CD4-positive, alpha-beta T cell (primary cell): ENCODE data around the gene MPP3. TPM values are rescaled to one million over a fixed set of nuclear protein-coding genes. Genes with fewer than 3 reads are reported as not detected.

Experiments used
- ATAC-seq: fragments of 200-7000 bp; cut with Tn5 transposase; one replicate; pipeline ENCODE4 v1.10.0; 2022; ENCODE audit warnings: mild to moderate bottlenecking; ENCODE audit not compliant: poor library complexity
- CTCF ChIA-PET: fragments of 350-600 bp; sonication (Branson Sonifier 250); formaldehyde crosslinking; loops from one replicate; lab custom pipeline; 2021; ENCODE audit warnings: antibody characterized with exemption, inconsistent platforms; lab: Charles Lee
- POLR2A ChIA-PET: fragments of 350-600 bp; sonication (Branson Sonifier 250); formaldehyde crosslinking; loops from one replicate; lab custom pipeline; 2021; ENCODE audit warnings: antibody characterized with exemption, inconsistent platforms; lab: Charles Lee
- DNase-seq, 14 experiments: peaks; one replicate each; pipeline ENCODE4 v3.0.0-alpha.2; 2013 to 2020; ENCODE audit warnings: mixed read lengths in 2 of 14
- H3K27ac ChIP-seq, 2 donors: one replicate each; pipeline versions ENCODE4 v1.5.1 to v1.7.0; 2013; ENCODE audit warnings: low read length in 2 of 2, low read depth in 1 of 2, mild to moderate bottlenecking in 1 of 2
- H3K27me3 ChIP-seq, 2 experiments: 1 replicate in 1 of 2; 2 replicates in 1 of 2; pipeline versions ENCODE4 v1.6.1 to v1.7.0; 2013; ENCODE audit warnings: low read length in 2 of 2, control low read depth in 1 of 2, mild to moderate bottlenecking in 1 of 2, moderate library complexity in 1 of 2; ENCODE audit not compliant: insufficient read depth in 2 of 2, control insufficient read depth in 1 of 2
- H3K36me3 ChIP-seq: one replicate; pipeline ENCODE4 v1.6.1; 2013; ENCODE audit warnings: low read length, control low read depth; ENCODE audit not compliant: insufficient read depth
- H3K4me1 ChIP-seq: one replicate; pipeline ENCODE4 v1.6.1; 2013; ENCODE audit warnings: low read length, control low read depth; ENCODE audit not compliant: insufficient read depth
- H3K4me3 ChIP-seq: one replicate; pipeline ENCODE4 v1.5.1; 2013; ENCODE audit warnings: mild to moderate bottlenecking, low read length, moderate library complexity
- H3K9me3 ChIP-seq, 2 experiments: 1 replicate in 1 of 2; 2 replicates in 1 of 2; pipeline versions ENCODE4 v1.6.1 to v1.7.0; 2013; ENCODE audit warnings: low read length in 2 of 2, mild to moderate bottlenecking in 2 of 2, control low read depth in 1 of 2, moderate library complexity in 1 of 2; ENCODE audit not compliant: control insufficient read depth in 1 of 2, insufficient read depth in 1 of 2
- H3K27ac Mint-ChIP-seq: one replicate; pipeline ENCODE4 v1.8.0; 2020; ENCODE audit warnings: mixed read lengths
- H3K27me3 Mint-ChIP-seq: one replicate; pipeline ENCODE4 v1.8.0; 2021; ENCODE audit warnings: mixed read lengths
- H3K36me3 Mint-ChIP-seq: one replicate; pipeline ENCODE4 v1.8.0; 2021; ENCODE audit warnings: low read depth, mixed read lengths
- H3K4me1 Mint-ChIP-seq: one replicate; pipeline ENCODE4 v1.8.0; 2021; ENCODE audit warnings: low read depth, mixed read lengths
- H3K4me3 Mint-ChIP-seq: one replicate; pipeline ENCODE4 v1.8.0; 2020; ENCODE audit warnings: mild to moderate bottlenecking, mixed read lengths
- H3K9me3 Mint-ChIP-seq: one replicate; pipeline ENCODE4 v1.8.0; 2020; ENCODE audit warnings: mixed read lengths
- intact Hi-C, 2 experiments: fragments of 100-400 bp; cut with DNase I in 1 of 2; cut with micrococcal nuclease in 1 of 2; formaldehyde crosslinking; loops; one replicate each; pipeline versions ENCODE4 v1.15.1 to v1.9.0; 2023 to 2025; cut with DNase I, micrococcal nuclease
- total RNA-seq, 174 experiments: library from RNA in 2 of 174; stranded (reverse) in 2 of 174; gene quantifications; one replicate each; pipeline ENCODE4 v1.2.3 and lab custom pipeline; 2021 to 2026
- TF ChIP-seq, protein P1 (sequence below): fragments of 200-600 bp; IDR thresholded peaks from one replicate; pipeline ENCODE4 v1.8.0; 2022; ENCODE audit warnings: antibody characterized with exemption, mild to moderate bottlenecking

The MPP3 gene
- total RNA-seq, 2 experiments from 2014 or later, result 0.14 TPM; not detected in 1

DNA sequence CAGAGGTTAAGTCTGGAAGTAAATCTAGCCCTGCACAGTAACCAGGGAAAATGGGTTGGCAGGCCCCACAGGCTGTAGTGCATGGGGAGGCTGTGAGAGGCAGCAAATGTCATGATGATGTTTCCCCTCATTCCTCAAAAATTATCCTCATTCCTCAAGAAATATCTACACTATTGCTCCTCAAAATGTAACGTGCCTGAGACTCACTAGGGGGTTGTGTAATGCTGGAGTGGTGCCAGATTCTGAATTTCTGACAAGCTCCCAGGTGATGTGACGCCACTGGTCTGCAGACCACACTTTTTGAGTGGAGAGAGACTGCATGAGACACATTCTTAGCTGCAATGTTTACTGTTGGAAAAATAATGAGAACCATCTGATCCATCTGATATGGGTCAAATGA lies 1.2 kb upstream of the MPP3 start:
- H3K27ac Mint-ChIP-seq, result no peak overlapping the region
- H3K9me3 Mint-ChIP-seq, result no peaks in the 10 kb centered on the region
- ChIA-PET POLR2A (no interaction called here), CTCF (interaction anchor here (1.5 kb wide), 1 partner anchor 12 kb away, joined by 6 read pairs; the partner anchor contains the start of gene CD300LG)
- Histone ChIP-seq H3K27ac (no peak overlapping the region), H3K36me3 (no peaks in the 10 kb centered on the region), H3K27me3 (peaks cover 15 to 18% of the 10 kb centered on the region in 2 experiments), H3K9me3 (no peaks in the 10 kb centered on the region), H3K4me1 (peaks cover 17% of the 10 kb centered on the region), H3K4me3 (no peak overlapping the region)
- intact Hi-C loops, result no loop called here
- ATAC-seq (no peak), DNase-seq (no peak)
- peak overlapping the region; percentile 91 for H3K4me3 Mint-ChIP-seq
- TF ChIP-seq, protein P1, sequence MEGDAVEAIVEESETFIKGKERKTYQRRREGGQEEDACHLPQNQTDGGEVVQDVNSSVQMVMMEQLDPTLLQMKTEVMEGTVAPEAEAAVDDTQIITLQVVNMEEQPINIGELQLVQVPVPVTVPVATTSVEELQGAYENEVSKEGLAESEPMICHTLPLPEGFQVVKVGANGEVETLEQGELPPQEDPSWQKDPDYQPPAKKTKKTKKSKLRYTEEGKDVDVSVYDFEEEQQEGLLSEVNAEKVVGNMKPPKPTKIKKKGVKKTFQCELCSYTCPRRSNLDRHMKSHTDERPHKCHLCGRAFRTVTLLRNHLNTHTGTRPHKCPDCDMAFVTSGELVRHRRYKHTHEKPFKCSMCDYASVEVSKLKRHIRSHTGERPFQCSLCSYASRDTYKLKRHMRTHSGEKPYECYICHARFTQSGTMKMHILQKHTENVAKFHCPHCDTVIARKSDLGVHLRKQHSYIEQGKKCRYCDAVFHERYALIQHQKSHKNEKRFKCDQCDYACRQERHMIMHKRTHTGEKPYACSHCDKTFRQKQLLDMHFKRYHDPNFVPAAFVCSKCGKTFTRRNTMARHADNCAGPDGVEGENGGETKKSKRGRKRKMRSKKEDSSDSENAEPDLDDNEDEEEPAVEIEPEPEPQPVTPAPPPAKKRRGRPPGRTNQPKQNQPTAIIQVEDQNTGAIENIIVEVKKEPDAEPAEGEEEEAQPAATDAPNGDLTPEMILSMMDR, result no peak
- H3K4me1 Mint-ChIP-seq, result peaks cover 12% of the 10 kb centered on the region
- H3K27me3 Mint-ChIP-seq, result peaks cover 55% of the 10 kb centered on the region
- H3K36me3 Mint-ChIP-seq, result no peaks in the 10 kb centered on the region

DNA sequence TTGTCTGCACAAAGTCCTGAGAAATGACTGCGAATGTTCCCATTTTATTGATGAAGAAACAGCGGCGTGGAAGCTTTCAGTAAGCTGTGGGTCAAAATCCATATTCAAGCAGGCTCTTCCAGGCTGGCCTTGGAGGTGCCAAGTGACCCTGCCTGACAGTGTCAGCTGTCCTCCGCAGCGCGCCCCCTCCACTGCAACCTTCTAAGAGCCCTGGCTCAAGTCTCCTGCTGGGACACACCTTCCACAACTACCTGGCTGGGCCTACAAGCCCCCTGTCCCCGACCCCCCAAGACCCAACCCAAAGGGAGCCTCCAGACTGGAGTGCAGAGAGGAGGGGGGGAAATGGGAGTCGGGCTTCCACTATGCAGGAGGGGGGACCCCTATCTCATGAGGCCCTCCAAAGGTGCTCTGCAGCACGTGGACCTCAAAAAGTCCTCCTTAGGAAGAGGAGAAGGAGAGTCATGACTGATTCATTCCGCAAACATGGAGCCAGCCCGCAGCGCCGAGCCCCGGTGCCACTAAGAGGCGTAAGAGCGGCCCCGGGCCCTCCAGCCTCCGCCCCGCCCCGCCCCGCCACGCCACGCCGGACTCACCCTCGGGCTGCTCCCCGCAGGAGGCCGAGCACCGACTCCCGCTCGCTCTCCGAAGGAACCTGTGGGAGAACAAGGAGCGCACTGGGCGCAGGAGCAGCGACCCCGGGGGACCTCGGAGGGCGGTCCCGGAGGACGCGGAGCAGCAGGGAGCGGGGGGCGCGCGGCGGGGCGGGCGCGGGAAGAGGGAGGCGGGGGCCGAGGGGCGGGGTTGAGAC lies 574 bp downstream of the MPP3 start:
- no peak overlapping the region for H3K27ac ChIP-seq
- H3K27me3 ChIP-seq, result peaks cover 15 to 18% of the 10 kb centered on the region in 2 experiments
- Mint-ChIP-seq H3K9me3 (no peaks in the 10 kb centered on the region), H3K4me1 (peaks cover 12% of the 10 kb centered on the region), H3K36me3 (no peaks in the 10 kb centered on the region), H3K27me3 (peaks cover 49% of the 10 kb centered on the region), H3K4me3 (peak overlapping the region; percentile 77), H3K27ac (no peak overlapping the region)
- ChIA-PET CTCF (interaction anchor here (0.7 kb wide), 1 partner anchor 14 kb away, joined by 3 read pairs; no protein-coding TSS in a partner anchor), POLR2A (no interaction called here)
- peak; percentile 7 for ATAC-seq
- H3K4me1 ChIP-seq, result peaks cover 17% of the 10 kb centered on the region
- TF ChIP-seq, protein P1, result no peak
- peak in 6 of 14 experiments; percentile 1 to 37 (median 28) for DNase-seq
- no peaks in the 10 kb centered on the region for H3K36me3 ChIP-seq
- intact Hi-C loops, result no loop called here
- peak overlapping the region; percentile 16 for H3K4me3 ChIP-seq
- no peaks in the 10 kb centered on the region for H3K9me3 ChIP-seq

DNA sequence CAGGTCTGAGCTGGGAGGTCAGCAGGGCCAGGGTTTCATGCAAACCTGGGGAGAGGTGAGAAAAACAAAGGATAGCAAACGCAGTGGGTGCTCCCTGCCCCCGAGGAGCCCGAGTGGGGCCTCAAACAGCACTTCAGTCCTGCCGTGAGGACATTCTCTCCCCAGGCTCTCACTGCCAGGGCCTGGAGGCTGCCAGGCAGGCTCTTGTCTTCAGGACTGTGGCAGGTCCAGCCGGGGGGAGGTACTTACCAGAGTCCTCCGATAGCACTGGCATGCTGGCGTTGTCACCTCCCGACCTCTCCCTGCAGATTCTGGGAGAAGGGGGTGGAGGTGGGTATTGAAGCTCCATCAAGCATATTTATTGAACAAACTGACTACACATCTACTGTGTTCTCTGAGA lies 1.3 kb downstream of the MPP3 start:
- H3K9me3 Mint-ChIP-seq, result no peaks in the 10 kb centered on the region
- ChIA-PET POLR2A (no interaction called here), CTCF (interaction anchor here (0.7 kb wide), 1 partner anchor 15 kb away, joined by 3 read pairs; no protein-coding TSS in a partner anchor)
- TF ChIP-seq, protein P1, result no peak
- H3K27ac ChIP-seq, result no peak overlapping the region
- peaks cover 17% of the 10 kb centered on the region for H3K4me1 ChIP-seq
- peaks cover 44% of the 10 kb centered on the region for H3K27me3 Mint-ChIP-seq
- no peak for DNase-seq
- peaks cover 12% of the 10 kb centered on the region for H3K4me1 Mint-ChIP-seq
- H3K27ac Mint-ChIP-seq, result no peak overlapping the region
- intact Hi-C loops, result no loop called here
- H3K4me3 ChIP-seq, result no peak overlapping the region
- H3K36me3 Mint-ChIP-seq, result no peaks in the 10 kb centered on the region
- peak overlapping the region; percentile 81 for H3K4me3 Mint-ChIP-seq
- H3K9me3 ChIP-seq, result no peaks in the 10 kb centered on the region
- no peaks in the 10 kb centered on the region for H3K36me3 ChIP-seq
- H3K27me3 ChIP-seq, result peaks cover 15 to 18% of the 10 kb centered on the region in 2 experiments
- ATAC-seq, result no peak
